ENCODE measurements around the gene KIF26B.

- TF ChIP-seq, protein P1, sequence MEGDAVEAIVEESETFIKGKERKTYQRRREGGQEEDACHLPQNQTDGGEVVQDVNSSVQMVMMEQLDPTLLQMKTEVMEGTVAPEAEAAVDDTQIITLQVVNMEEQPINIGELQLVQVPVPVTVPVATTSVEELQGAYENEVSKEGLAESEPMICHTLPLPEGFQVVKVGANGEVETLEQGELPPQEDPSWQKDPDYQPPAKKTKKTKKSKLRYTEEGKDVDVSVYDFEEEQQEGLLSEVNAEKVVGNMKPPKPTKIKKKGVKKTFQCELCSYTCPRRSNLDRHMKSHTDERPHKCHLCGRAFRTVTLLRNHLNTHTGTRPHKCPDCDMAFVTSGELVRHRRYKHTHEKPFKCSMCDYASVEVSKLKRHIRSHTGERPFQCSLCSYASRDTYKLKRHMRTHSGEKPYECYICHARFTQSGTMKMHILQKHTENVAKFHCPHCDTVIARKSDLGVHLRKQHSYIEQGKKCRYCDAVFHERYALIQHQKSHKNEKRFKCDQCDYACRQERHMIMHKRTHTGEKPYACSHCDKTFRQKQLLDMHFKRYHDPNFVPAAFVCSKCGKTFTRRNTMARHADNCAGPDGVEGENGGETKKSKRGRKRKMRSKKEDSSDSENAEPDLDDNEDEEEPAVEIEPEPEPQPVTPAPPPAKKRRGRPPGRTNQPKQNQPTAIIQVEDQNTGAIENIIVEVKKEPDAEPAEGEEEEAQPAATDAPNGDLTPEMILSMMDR (IDR thresholded peaks at IDR 0.05) = no peak
- TF ChIP-seq EP300 (IDR thresholded peaks at IDR 0.05; ENCODE audit: low read depth) (no peak), POLR2A (IDR thresholded peaks at IDR 0.05) (no peak), POLR2AphosphoS5 (IDR thresholded peaks at IDR 0.05) (no peak)
Observed at GRCh38 chr1:245365095-245366020, 210.6 kb downstream of the KIF26B start.

All from transverse colon (tissue), 4 donors.